DND-41 (cell line): Measurements from ENCODE around the gene PLCL1.

Experiments
- ATAC-seq: fragments of 200-7000 bp; cut with Tn5 transposase; 3 replicates; pipeline ENCODE4 v1.9.1; 2021; ENCODE audit warnings: low read depth; ENCODE audit not compliant: insufficient read depth
- DNase-seq: peaks from one replicate; pipeline ENCODE4 v3.0.0-alpha.2; 2020
- H2AFZ ChIP-seq: 2 replicates; pipeline ENCODE4 v1.6.0; 2012; ENCODE audit warnings: low read depth, low read length
- H3K27ac ChIP-seq: 2 replicates; pipeline ENCODE4 v1.5.1; 2012; ENCODE audit warnings: low read length, inconsistent platforms
- H3K27me3 ChIP-seq: fragments of 200-600 bp; sonication (generic); 2 replicates; pipeline ENCODE4 v1.6.0; 2012; ENCODE audit warnings: low read length, mild to moderate bottlenecking, inconsistent platforms; ENCODE audit not compliant: insufficient read depth, poor library complexity
- H3K36me3 ChIP-seq: 2 replicates; pipeline ENCODE4 v1.5.1; 2012; ENCODE audit warnings: low read length, inconsistent platforms; ENCODE audit not compliant: insufficient read depth
- H3K4me1 ChIP-seq: 2 replicates; pipeline ENCODE4 v1.5.1; 2012; ENCODE audit warnings: mild to moderate bottlenecking, low read length; ENCODE audit not compliant: insufficient read depth
- H3K4me2 ChIP-seq: 2 replicates; pipeline ENCODE4 v1.6.0; 2012; ENCODE audit warnings: mild to moderate bottlenecking, moderate library complexity, low read length, inconsistent platforms; ENCODE audit not compliant: insufficient read depth
- H3K4me3 ChIP-seq, 2 experiments: fragments of 200-600 bp in 1 of 2; shearing (Covaris generic) in 1 of 2; 2 replicates each; pipeline ENCODE4 v1.5.1; 2012 to 2016; ENCODE audit warnings: inconsistent platforms in 2 of 2, low read length in 2 of 2, mild to moderate bottlenecking in 2 of 2, low read depth in 1 of 2, moderate library complexity in 1 of 2
- H3K79me2 ChIP-seq: 2 replicates; pipeline ENCODE4 v1.6.0; 2012; ENCODE audit warnings: low read length, inconsistent platforms; ENCODE audit not compliant: insufficient read depth
- H3K9ac ChIP-seq: 2 replicates; pipeline ENCODE4 v1.6.0; 2012; ENCODE audit warnings: low read depth, mild to moderate bottlenecking, inconsistent platforms, low read length, moderate library complexity
- H3K9me3 ChIP-seq: 2 replicates; pipeline ENCODE4 v1.5.1; 2012; ENCODE audit warnings: low read length, moderate library complexity, mild to moderate bottlenecking, inconsistent platforms; ENCODE audit not compliant: insufficient read depth, severe bottlenecking
- H4K20me1 ChIP-seq: 2 replicates; pipeline ENCODE4 v1.6.0; 2012; ENCODE audit warnings: low read length; ENCODE audit not compliant: insufficient read depth
- CTCF ChIP-seq: IDR thresholded peaks from 2 replicates; pipeline ENCODE4 v1.5.1; 2012; ENCODE audit warnings: borderline replicate concordance, low read length, moderate library complexity, mild to moderate bottlenecking; ENCODE audit not compliant: poor library complexity, severe bottlenecking; ENCODE audit errors: extremely low read depth
- EZH2 ChIP-seq: IDR thresholded peaks from 3 replicates; pipeline ENCODE4 v1.6.1; 2012; ENCODE audit warnings: borderline replicate concordance, low read depth, mild to moderate bottlenecking, moderate library complexity, low read length, inconsistent platforms; ENCODE audit not compliant: severe bottlenecking

PLCL1 gene

GRCh38 chr2:197875763-197876162 lies 71.4 kb downstream of the PLCL1 start:
- no peak for TF ChIP-seq CTCF
- no peak for TF ChIP-seq EZH2
- no peaks in the 10 kb centered on the region for H3K79me2 ChIP-seq
- no peak for DNase-seq
- no peak overlapping the region for H3K4me2 ChIP-seq
- H4K20me1 ChIP-seq = peaks cover 15% of the 10 kb centered on the region; the same call in 1 of the 2 replicates
- peaks cover 2% of the 10 kb centered on the region for H3K4me1 ChIP-seq
- no peak overlapping the region for H3K9ac ChIP-seq
- H3K27ac ChIP-seq = no peak overlapping the region
- H3K36me3 ChIP-seq = no peaks in the 10 kb centered on the region
- ATAC-seq = no peak
- no peak overlapping the region for H2AFZ ChIP-seq
- H3K4me3 ChIP-seq = no peak overlapping the region
- no peaks in the 10 kb centered on the region for H3K9me3 ChIP-seq
- H3K27me3 ChIP-seq = no peaks in the 10 kb centered on the region

GRCh38 chr2:197876524-197876923 lies 72.1 kb downstream of the PLCL1 start:
- no peaks in the 10 kb centered on the region for H3K79me2 ChIP-seq
- no peak overlapping the region for H2AFZ ChIP-seq

DNA sequence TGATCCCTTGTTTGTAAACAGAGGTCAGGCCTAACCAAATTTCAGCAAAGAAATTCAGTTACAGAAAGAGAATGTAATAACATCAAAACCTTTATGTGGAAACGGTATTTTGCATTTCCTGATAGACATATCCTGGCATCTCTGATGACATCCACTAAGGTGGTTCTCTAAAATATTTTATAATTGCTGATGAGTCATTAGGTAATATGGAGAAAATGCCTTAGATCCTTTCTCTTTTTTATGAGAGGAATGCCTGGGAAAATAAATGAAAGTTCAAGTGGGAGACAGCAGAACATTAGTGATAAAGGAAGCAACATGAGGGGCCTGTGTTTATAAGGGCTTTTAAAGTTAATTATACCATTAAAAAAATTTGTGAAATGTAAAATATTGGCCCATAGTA lies 72.6 kb downstream of the PLCL1 start:
- Histone ChIP-seq H3K4me1 (no peaks in the 10 kb centered on the region), H4K20me1 (0 out of 2 replicates have a peak, but pooled peaks cover 7% of the 10 kb centered on the region), H3K9me3 (no peaks in the 10 kb centered on the region), H3K27ac (no peak overlapping the region), H3K9ac (no peak overlapping the region), H3K27me3 (no peaks in the 10 kb centered on the region), H3K4me2 (no peak overlapping the region), H3K36me3 (no peaks in the 10 kb centered on the region), H3K4me3 (no peak overlapping the region), H2AFZ (no peak overlapping the region), H3K79me2 (no peaks in the 10 kb centered on the region)
- no peak for TF ChIP-seq EZH2
- TF ChIP-seq CTCF = no peak
- DNase-seq (no peak), ATAC-seq (no peak)

More at GRCh38 chr2:197876524-197876923, 72.1 kb downstream of the PLCL1 start:
- Histone ChIP-seq H4K20me1 (peaks cover 9% of the 10 kb centered on the region; the same call in 1 of the 2 replicates), H3K36me3 (no peaks in the 10 kb centered on the region), H3K4me3 (no peak overlapping the region), H3K27me3 (no peaks in the 10 kb centered on the region), H3K9me3 (no peaks in the 10 kb centered on the region), H3K9ac (no peak overlapping the region), H3K4me1 (no peaks in the 10 kb centered on the region), H3K27ac (no peak overlapping the region), H3K4me2 (no peak overlapping the region)
- DNase-seq (no peak), ATAC-seq (no peak)
- no peak for TF ChIP-seq EZH2
- TF ChIP-seq CTCF = no peak

GRCh38 chr2:197878792-197879191 lies 74.4 kb downstream of the PLCL1 start:
- no peak for ATAC-seq
- no peak for DNase-seq
- Histone ChIP-seq H3K9me3 (no peaks in the 10 kb centered on the region), H3K4me3 (no peak overlapping the region), H3K79me2 (no peaks in the 10 kb centered on the region), H3K9ac (no peak overlapping the region), H3K27ac (no peak overlapping the region), H3K36me3 (no peaks in the 10 kb centered on the region), H2AFZ (no peak overlapping the region), H3K27me3 (no peaks in the 10 kb centered on the region), H3K4me2 (no peak overlapping the region), H3K4me1 (no peaks in the 10 kb centered on the region), H4K20me1 (no peaks in the 10 kb centered on the region)
- TF ChIP-seq CTCF = no peak
- TF ChIP-seq EZH2 = no peak
